Lung (tissue), 12 donors: ENCODE measurements around the gene SEMA5B. TPM values are rescaled to one million over a fixed set of nuclear protein-coding genes. Genes with fewer than 3 reads are reported as not detected.

Source experiments
- ATAC-seq: fragments of 200-7000 bp; cut with Tn5 transposase; one replicate; pipeline ENCODE4 v1.9.1; 2020; ENCODE audit warnings: moderate number of reproducible peaks; ENCODE audit not compliant: insufficient read depth, low FRiP score
- DNase-seq, 3 donors: peaks; one replicate each; pipeline ENCODE4 v3.0.0-alpha.2; 2013 to 2017
- H3K27ac ChIP-seq, 2 donors: one replicate each; pipeline ENCODE4 v1.5.1; 2013; ENCODE audit warnings: mild to moderate bottlenecking in 2 of 2, moderate library complexity in 2 of 2, control low read depth in 1 of 2, inconsistent platforms in 1 of 2, low read depth in 1 of 2, low read length in 1 of 2
- H3K27me3 ChIP-seq, 3 donors: one replicate each; pipeline ENCODE4 v1.5.1; 2013; ENCODE audit warnings: low read length in 2 of 3; ENCODE audit not compliant: control insufficient read depth in 3 of 3, insufficient read depth in 3 of 3
- H3K36me3 ChIP-seq, 4 donors: one replicate each; pipeline ENCODE4 v1.5.1; 2013; ENCODE audit warnings: low read length in 4 of 4, mild to moderate bottlenecking in 1 of 4, moderate library complexity in 1 of 4; ENCODE audit not compliant: control insufficient read depth in 4 of 4, insufficient read depth in 4 of 4
- H3K4me1 ChIP-seq, 5 donors: one replicate each; pipeline ENCODE4 v1.5.1; 2013; ENCODE audit warnings: low read length in 5 of 5, mild to moderate bottlenecking in 2 of 5, moderate library complexity in 1 of 5; ENCODE audit not compliant: control insufficient read depth in 5 of 5, insufficient read depth in 5 of 5
- H3K4me3 ChIP-seq: one replicate; pipeline ENCODE4 v1.5.1; 2013; ENCODE audit warnings: mild to moderate bottlenecking, control low read depth, moderate library complexity
- H3K9ac ChIP-seq, 2 donors: one replicate each; pipeline ENCODE4 v1.5.1; 2013; ENCODE audit warnings: low read length in 2 of 2, control low read depth in 1 of 2; ENCODE audit not compliant: insufficient read depth in 1 of 2
- H3K9me3 ChIP-seq, 4 donors: one replicate each; pipeline ENCODE4 v1.5.1; 2013; ENCODE audit warnings: low read length in 3 of 4, mild to moderate bottlenecking in 1 of 4, moderate library complexity in 1 of 4; ENCODE audit not compliant: control insufficient read depth in 4 of 4, insufficient read depth in 3 of 4
- WGBS, 2 donors: extraction: QIAGEN DNeasy Blood & Tissue Kit; methylation state at CpG; one replicate each; pipeline ENCODE4 v1.1.7; 2013; 5-methylcytosine and 5-hydroxymethylcytosine counted together
- polyA plus RNA-seq, 2 donors: library from polyadenylated mRNA; stranded (reverse); fragments of 200-250 nt; gene quantifications; one replicate each; pipeline ENCODE4 v1.2.1, GENCODE V29; 2013
- total RNA-seq, 2 donors: library from RNA; depleted of rRNA in 1 of 2; stranded (reverse); fragments of >200 nt in 1 of 2; gene quantifications; one replicate each; pipeline ENCODE4 v1.2.1, GENCODE V29; 2014 to 2021
- TF ChIP-seq, protein P1 (sequence below): IDR thresholded peaks from 2 replicates; pipeline ENCODE4 v1.5.1; 2012; ENCODE audit warnings: mild to moderate bottlenecking; ENCODE audit errors: control extremely low read depth, extremely low read depth
- donor health status: control.
- donor health status: control.
- donor health status: Bipolar disorder and iron deficiency.
- donor health status: healthy.
- donor health status: DM: yes; HTN: yes; CAD: no.

The SEMA5B gene
- total and polyA plus RNA-seq, 4 donors, result 0.30 to 2.2 (median 0.48) TPM

- WGBS, 2 donors, result 95 to 96% methylated on average over 16 of the region's 16 CpGs
- DNase-seq, result no peak
- Histone ChIP-seq H3K27ac (no peak overlapping the region), H3K9me3 (peaks cover 0 to 3% (median 0%) of the 10 kb centered on the region in 4 donors), H3K36me3 (no peaks in the 10 kb centered on the region), H3K4me3 (no peak overlapping the region), H3K9ac (no peak overlapping the region), H3K27me3 (peaks cover 0 to 23% (median 6%) of the 10 kb centered on the region in 3 donors), H3K4me1 (no peaks in the 10 kb centered on the region)
- TF ChIP-seq, protein P1, sequence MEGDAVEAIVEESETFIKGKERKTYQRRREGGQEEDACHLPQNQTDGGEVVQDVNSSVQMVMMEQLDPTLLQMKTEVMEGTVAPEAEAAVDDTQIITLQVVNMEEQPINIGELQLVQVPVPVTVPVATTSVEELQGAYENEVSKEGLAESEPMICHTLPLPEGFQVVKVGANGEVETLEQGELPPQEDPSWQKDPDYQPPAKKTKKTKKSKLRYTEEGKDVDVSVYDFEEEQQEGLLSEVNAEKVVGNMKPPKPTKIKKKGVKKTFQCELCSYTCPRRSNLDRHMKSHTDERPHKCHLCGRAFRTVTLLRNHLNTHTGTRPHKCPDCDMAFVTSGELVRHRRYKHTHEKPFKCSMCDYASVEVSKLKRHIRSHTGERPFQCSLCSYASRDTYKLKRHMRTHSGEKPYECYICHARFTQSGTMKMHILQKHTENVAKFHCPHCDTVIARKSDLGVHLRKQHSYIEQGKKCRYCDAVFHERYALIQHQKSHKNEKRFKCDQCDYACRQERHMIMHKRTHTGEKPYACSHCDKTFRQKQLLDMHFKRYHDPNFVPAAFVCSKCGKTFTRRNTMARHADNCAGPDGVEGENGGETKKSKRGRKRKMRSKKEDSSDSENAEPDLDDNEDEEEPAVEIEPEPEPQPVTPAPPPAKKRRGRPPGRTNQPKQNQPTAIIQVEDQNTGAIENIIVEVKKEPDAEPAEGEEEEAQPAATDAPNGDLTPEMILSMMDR, result no peak
- ATAC-seq, result no peak
These were observed 115.7 kb downstream of the SEMA5B start for GRCh38 chr3:122911901-122912300.

DNA sequence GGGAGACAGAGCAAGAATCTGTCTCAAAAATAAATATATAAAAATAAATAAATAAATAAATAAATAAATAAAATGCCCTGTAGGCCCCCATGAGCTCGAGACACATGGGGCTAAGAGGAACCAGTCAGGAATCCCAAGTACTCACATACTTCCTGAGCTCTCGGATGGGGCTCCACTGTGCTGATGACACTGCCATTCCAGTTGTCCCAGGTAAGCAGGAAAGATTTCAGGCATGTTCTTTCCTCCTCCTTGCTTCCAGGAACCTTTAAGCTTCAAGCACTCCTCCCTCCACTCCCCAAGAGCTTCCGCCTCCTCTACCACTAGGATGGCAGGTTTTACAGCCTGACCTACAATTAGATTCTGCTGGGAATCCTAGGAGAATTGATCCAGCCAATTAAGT is 119.3 kb downstream of the SEMA5B start:
- no peak for DNase-seq
- WGBS, 2 donors, result 88 to 94% methylated on average over 3 of the region's 3 CpGs
- TF ChIP-seq, protein P1, result no peak
- peaks cover 0 to 5% (median 0%) of the 10 kb centered on the region in 4 donors for H3K9me3 ChIP-seq
- peaks cover 0 to 5% (median 0%) of the 10 kb centered on the region in 3 donors for H3K27me3 ChIP-seq
- no peak overlapping the region for H3K9ac ChIP-seq
- H3K27ac ChIP-seq, result no peak overlapping the region
- no peak overlapping the region for H3K4me3 ChIP-seq
- no peaks in the 10 kb centered on the region for H3K36me3 ChIP-seq
- no peaks in the 10 kb centered on the region for H3K4me1 ChIP-seq
- no peak for ATAC-seq

DNA sequence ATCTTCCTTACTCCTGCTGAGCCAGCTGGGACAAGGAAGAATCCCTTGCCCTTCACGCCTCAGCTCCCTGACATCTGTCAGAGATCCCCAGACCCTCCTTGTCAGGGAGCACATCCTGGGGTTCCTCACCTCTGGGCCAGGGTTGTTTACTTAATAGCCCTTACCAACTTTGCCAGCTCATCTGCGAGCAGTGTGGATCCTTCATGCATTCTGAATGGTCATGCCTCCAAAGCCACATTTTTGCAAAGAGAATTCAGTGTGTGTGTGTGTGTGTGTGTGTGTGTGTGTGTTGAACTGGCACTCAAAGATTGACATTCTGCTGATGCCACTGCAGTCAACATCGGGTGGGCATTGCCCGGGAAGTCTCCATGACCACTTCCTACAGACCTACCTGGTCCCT is 120.1 kb downstream of the SEMA5B start:
- TF ChIP-seq, protein P1, result no peak
- no peak overlapping the region for H3K4me3 ChIP-seq
- H3K9me3 ChIP-seq, result peaks cover 0 to 5% (median 0%) of the 10 kb centered on the region in 4 donors
- WGBS, 2 donors, result 92 to 93% methylated on average over 4 of the region's 4 CpGs
- H3K4me1 ChIP-seq, result no peaks in the 10 kb centered on the region
- H3K9ac ChIP-seq, result no peak overlapping the region
- no peak overlapping the region for H3K27ac ChIP-seq
- H3K27me3 ChIP-seq, result peaks cover 0 to 5% (median 0%) of the 10 kb centered on the region in 3 donors
- ATAC-seq (no peak), DNase-seq (no peak)
- H3K36me3 ChIP-seq, result no peaks in the 10 kb centered on the region

GRCh38 chr3:122903171-122903570 is 124.4 kb downstream of the SEMA5B start:
- H3K9ac ChIP-seq, result no peak overlapping the region
- peaks cover 0 to 2% (median 0%) of the 10 kb centered on the region in 4 donors for H3K9me3 ChIP-seq
- no peak for ATAC-seq
- H3K27me3 ChIP-seq, result peaks cover 0 to 2% (median 0%) of the 10 kb centered on the region in 3 donors
- DNase-seq, result no peak
- H3K4me1 ChIP-seq, result no peaks in the 10 kb centered on the region
- no peak overlapping the region for H3K4me3 ChIP-seq
- TF ChIP-seq, protein P1, result no peak
- 57 to 77% methylated on average over 4 of the region's 4 CpGs for WGBS, 2 donors
- no peaks in the 10 kb centered on the region for H3K36me3 ChIP-seq
- no peak overlapping the region for H3K27ac ChIP-seq
